Heart right ventricle (tissue), 16 donors: ENCODE data around the gene IBA57. TPM values are rescaled to one million over a fixed set of nuclear protein-coding genes. Genes with fewer than 3 reads are reported as not detected.

Experiments used
- ATAC-seq, 8 donors: fragments of 200-7000 bp; cut with Tn5 transposase; one replicate each; pipeline ENCODE4 v1.9.1; 2020; ENCODE audit warnings: mild to moderate bottlenecking in 8 of 8, moderate library complexity in 8 of 8, moderate number of reproducible peaks in 1 of 8
- DNase-seq, 2 donors: peaks; one replicate each; pipeline ENCODE4 v3.0.0-alpha.2; 2020
- H3K27ac ChIP-seq, 10 donors: fragments of 200-600 bp; sonication (generic) in 2 of 10; one replicate each; pipeline versions ENCODE4 v1.5.0 to v1.8.0; 2020 to 2022; ENCODE audit warnings: mild to moderate bottlenecking in 3 of 10
- H3K27me3 ChIP-seq, 7 donors: fragments of 200-600 bp; one replicate each; pipeline ENCODE4 v1.8.0; 2021 to 2022; ENCODE audit warnings: mild to moderate bottlenecking in 2 of 7
- H3K36me3 ChIP-seq, 9 donors: fragments of 200-600 bp; sonication (generic) in 1 of 9; one replicate each; pipeline versions ENCODE4 v1.5.0 to v1.8.0; 2020 to 2022; ENCODE audit warnings: mild to moderate bottlenecking in 2 of 9
- H3K4me1 ChIP-seq, 9 donors: fragments of 200-600 bp; sonication (generic) in 1 of 9; one replicate each; pipeline versions ENCODE4 v1.5.0 to v1.8.0; 2020 to 2022; ENCODE audit warnings: mild to moderate bottlenecking in 4 of 9
- H3K4me3 ChIP-seq, 10 donors: fragments of 200-600 bp; sonication (generic) in 2 of 10; one replicate each; pipeline versions ENCODE4 v1.5.0 to v1.8.0; 2020 to 2022; ENCODE audit warnings: mild to moderate bottlenecking in 7 of 10, moderate library complexity in 2 of 10
- H3K9me3 ChIP-seq, 11 donors: fragments of 200-600 bp in 10 of 11; sonication (generic) in 2 of 11; one replicate each; pipeline versions ENCODE4 v1.5.0 to v1.8.0; 2013 to 2022; ENCODE audit warnings: mild to moderate bottlenecking in 2 of 11, control low read depth in 1 of 11, moderate library complexity in 1 of 11
- CTCF ChIP-seq, 9 donors: fragments of 200-600 bp; sonication (generic) in 2 of 9; IDR thresholded peaks; one replicate each; pipeline versions ENCODE4 v1.5.0 to v1.8.0; 2021 to 2022; ENCODE audit warnings: antibody characterized with exemption in 9 of 9, mild to moderate bottlenecking in 5 of 9, moderate library complexity in 1 of 9
- WGBS, 2 donors: extraction: QIAGEN DNeasy Blood & Tissue Kit; methylation state at CpG; one replicate each; pipeline ENCODE4 v1.1.7; 2013; ENCODE audit warnings: inconsistent platforms in 1 of 2; 5-methylcytosine and 5-hydroxymethylcytosine counted together
- intact Hi-C, 10 donors: fragments of 100-400 bp; cut with DNase I; formaldehyde crosslinking; loops; one replicate each; pipeline versions ENCODE4 v1.11.1 to v1.14.2; 2022
- polyA plus RNA-seq, 2 donors: library from polyadenylated mRNA; stranded (reverse); fragments of 200-250 nt; gene quantifications; one replicate each; pipeline ENCODE4 v1.2.3, GENCODE V29; 2013
- total RNA-seq, 10 donors: library from RNA; stranded (reverse); fragmentation: NEBNext Ultra II Directional in 3 of 10; extraction: Animal tissue kit (Norgen Biotek cat#: 25700) in 3 of 10; gene quantifications; one replicate each; pipeline versions ENCODE4 v1.2.1 to v1.2.4, GENCODE V29; 2021 to 2023
- donor health status: Arrhythmogenic right ventricular cardiomyopathy.
- donor health status: ischemic (EF 13 %, LVEDD 7.1; RV severe dilation, severe dysfunction).
- donor health status: healthy with polysubstance abuse.
- donor health status: DM: no; HTN: yes; CAD: no.
- donor health status: DM: no; HTN: no; CAD: no.
- donor health status: ischemic (EF 25% LVEDD 6.9; RV normal size, moderate dysfunction).
- donor health status: ischemic (EF 25% LVEDD 5.7; RV mildly dilated, moderate dysfunction).
- donor health status: healthy.
- donor health status: DM: yes; HTN: yes; CAD: no.
- donor health status: Ischemic cardiomyopathy.
- donor health status: ischemic (EF 35%, LVEDD 5.7; RV mildly dilated, moderate dysfunction).
- donor health status: nonischemic (EF 11% LVEDD 7.7; RV severe dilation, severe dysfunction).
- donor health status: DM: yes; HTN: yes; CAD: no.
- donor health status: PGD.
- donor health status: ischemic (EF 29% LVEDD 5.4; RV normal size, mild dysfunction).
- donor health status: nonischemic (EF 23%, LVEDD 6.1; RV moderate dilation, normal function).

Gene IBA57
- total and polyA plus RNA-seq, 12 donors, result 2.8 to 20.3 (median 16.1) TPM

GRCh38 chr1:228174482-228175315, 9.1 kb downstream of the IBA57 start:
- intact Hi-C loops, result loop anchor here in 1 of 10 donors (10.0 kb wide), 1 partner anchor 50 kb away; no protein-coding TSS in a partner anchor
- no peaks in the 10 kb centered on the region for H3K9me3 ChIP-seq
- H3K27me3 ChIP-seq, result no peaks in the 10 kb centered on the region
- no peak overlapping the region for H3K4me3 ChIP-seq
- WGBS, 2 donors, result 91 to 95% methylated on average over 46 to 52 of the region's 52 CpGs
- no peak for DNase-seq
- peaks cover 0 to 26% (median 9%) of the 10 kb centered on the region in 9 donors for H3K4me1 ChIP-seq
- no peak for TF ChIP-seq CTCF (IDR thresholded peaks at IDR 0.05)
- no peak overlapping the region for H3K27ac ChIP-seq
- peaks cover 0 to 24% (median 3%) of the 10 kb centered on the region in 9 donors for H3K36me3 ChIP-seq
- peak in 4 of 8 donors; percentile 13 to 41 (median 24) for ATAC-seq

GRCh38 chr1:228175316-228176023, 9.9 kb downstream of the IBA57 start:
- WGBS, 2 donors, result 91 to 92% methylated on average over 18 of the region's 18 CpGs
- Histone ChIP-seq H3K27ac (peak overlapping the region in 6 of 10 donors; percentile 26 to 68 (median 56)), H3K27me3 (no peaks in the 10 kb centered on the region), H3K4me1 (peaks cover 0 to 26% (median 9%) of the 10 kb centered on the region in 9 donors), H3K4me3 (no peak overlapping the region), H3K36me3 (peaks cover 0 to 24% (median 3%) of the 10 kb centered on the region in 9 donors), H3K9me3 (no peaks in the 10 kb centered on the region)
- intact Hi-C loops, result loop anchor here in 1 of 10 donors (10.0 kb wide), 1 partner anchor 51 kb away; no protein-coding TSS in a partner anchor
- ATAC-seq (peak in 3 of 8 donors; percentile 2 to 16 (median 3)), DNase-seq (no peak)
- TF ChIP-seq CTCF (IDR thresholded peaks at IDR 0.05), result no peak

GRCh38 chr1:228176024-228176395, 10.4 kb downstream of the IBA57 start:
- Histone ChIP-seq H3K27ac (peak overlapping the region in 6 of 10 donors; percentile 26 to 68 (median 56)), H3K27me3 (no peaks in the 10 kb centered on the region), H3K4me1 (peaks cover 0 to 26% (median 9%) of the 10 kb centered on the region in 9 donors), H3K4me3 (no peak overlapping the region), H3K36me3 (peaks cover 0 to 24% (median 3%) of the 10 kb centered on the region in 9 donors), H3K9me3 (no peaks in the 10 kb centered on the region)
- intact Hi-C loops, result loop anchor here in 1 of 10 donors (10.0 kb wide), 1 partner anchor 51 kb away; no protein-coding TSS in a partner anchor
- DNase-seq, result no peak
- TF ChIP-seq CTCF (IDR thresholded peaks at IDR 0.05), result no peak
- peak in 7 of 8 donors; percentile 18 to 68 (median 51) for ATAC-seq
- WGBS, 2 donors, result 84% methylated on average over 4 of the region's 4 CpGs
